Measurements from ENCODE around the gene EYA2. TPM values are rescaled to one million over a fixed set of nuclear protein-coding genes. Genes with fewer than 3 reads are reported as not detected.
"Not testable (repeated sequence)": the region's sequence is repeated elsewhere in the genome, so short reads cannot be mapped to it uniquely, and the experiment has no call there.

The EYA2 gene, protein sequence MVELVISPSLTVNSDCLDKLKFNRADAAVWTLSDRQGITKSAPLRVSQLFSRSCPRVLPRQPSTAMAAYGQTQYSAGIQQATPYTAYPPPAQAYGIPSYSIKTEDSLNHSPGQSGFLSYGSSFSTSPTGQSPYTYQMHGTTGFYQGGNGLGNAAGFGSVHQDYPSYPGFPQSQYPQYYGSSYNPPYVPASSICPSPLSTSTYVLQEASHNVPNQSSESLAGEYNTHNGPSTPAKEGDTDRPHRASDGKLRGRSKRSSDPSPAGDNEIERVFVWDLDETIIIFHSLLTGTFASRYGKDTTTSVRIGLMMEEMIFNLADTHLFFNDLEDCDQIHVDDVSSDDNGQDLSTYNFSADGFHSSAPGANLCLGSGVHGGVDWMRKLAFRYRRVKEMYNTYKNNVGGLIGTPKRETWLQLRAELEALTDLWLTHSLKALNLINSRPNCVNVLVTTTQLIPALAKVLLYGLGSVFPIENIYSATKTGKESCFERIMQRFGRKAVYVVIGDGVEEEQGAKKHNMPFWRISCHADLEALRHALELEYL
- polyA plus RNA-seq (ENCODE audit: insufficient read length in 3 of 3) = under 1 TPM; 0.49 to 0.83 (median 0.75) TPM

GRCh38 chr20:46894579-46894958, at the start of gene EYA2:
TSS of gene EYA2 (plus strand) at chr20:46894843. CDS start at chr20:46990011, 95,168 bp downstream.
- no peak for DNase-seq (ENCODE audit: low read depth in 3 of 3, low spot score in 2 of 3)

- DNase-seq (ENCODE audit: low read depth in 3 of 3, low spot score in 2 of 3) = no peak
Observed at GRCh38 chr20:46844965-46845364, 49.7 kb upstream of the EYA2 start.

GRCh38 chr20:46849269-46849668, 45.4 kb upstream of the EYA2 start:
- DNase-seq (ENCODE audit: low read depth in 3 of 3, low spot score in 2 of 3) = no peak

DNA sequence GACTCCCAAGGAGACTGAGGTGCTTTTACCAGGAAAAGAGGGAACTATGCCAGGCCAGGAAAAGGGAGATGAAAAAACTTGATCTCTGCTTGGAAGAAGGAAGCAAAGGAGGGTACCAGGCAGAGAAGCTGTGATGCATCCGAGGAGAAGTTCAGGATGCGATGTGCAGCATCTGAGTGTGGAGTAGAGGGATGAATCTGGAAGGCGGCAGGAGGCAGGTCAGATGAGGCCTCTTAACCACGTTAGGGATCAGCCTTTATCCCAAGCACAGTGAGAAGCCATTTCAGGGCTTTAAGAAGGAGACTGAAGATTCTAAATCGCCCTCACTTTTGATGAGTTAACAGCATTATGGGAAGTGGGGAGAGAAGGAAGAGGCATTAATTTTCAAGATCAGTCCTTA, 44.9 kb upstream of the EYA2 start:
- DNase-seq (ENCODE audit: low read depth in 3 of 3, low spot score in 2 of 3) = no peak

DNA sequence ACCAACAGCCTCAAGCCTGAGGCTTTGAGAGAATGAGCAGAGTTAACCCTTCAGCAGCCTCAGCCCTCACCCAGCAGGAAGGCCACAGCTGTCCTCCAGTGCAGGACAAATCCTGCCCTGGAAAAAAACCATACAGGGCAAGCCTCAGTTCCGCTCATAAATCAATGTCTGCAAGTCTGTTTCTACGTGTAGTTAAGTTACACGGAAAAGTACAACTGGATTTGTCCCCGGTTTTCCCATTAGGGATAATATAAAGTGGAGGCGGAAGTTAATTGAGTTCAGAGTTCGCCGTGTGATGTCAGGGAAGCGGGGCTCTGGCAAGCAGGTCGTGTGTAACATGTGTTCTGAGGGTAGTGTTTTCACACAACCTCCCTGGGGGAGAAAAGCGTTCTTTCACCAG, 44.2 kb upstream of the EYA2 start:
- peak; percentile 29 to 47 (median 42) for DNase-seq (ENCODE audit: low read depth in 3 of 3, low spot score in 2 of 3)

- no peak for DNase-seq (ENCODE audit: low read depth in 3 of 3, low spot score in 2 of 3)
Observed at GRCh38 chr20:46850896-46851295, 43.7 kb upstream of the EYA2 start.

DNA sequence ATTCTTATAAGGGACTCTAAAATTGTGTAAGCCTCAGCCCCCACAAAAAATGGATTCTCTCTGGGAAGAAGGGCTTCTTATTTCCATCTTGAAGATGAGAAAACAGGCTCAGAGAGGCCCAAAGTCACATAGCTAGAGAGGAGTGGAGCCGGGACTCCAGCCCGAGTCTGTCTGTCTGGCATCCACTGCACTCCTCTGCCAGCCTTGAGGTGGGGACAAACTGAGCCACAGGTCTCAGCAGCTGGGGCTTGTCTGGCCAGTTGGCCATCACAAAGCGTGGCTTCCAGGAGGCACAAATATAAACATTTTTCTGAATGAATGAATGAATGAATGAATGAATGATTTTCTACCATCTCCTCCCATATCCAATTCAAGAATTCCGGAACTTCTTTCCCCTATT, 42.9 kb upstream of the EYA2 start:
- no peak for DNase-seq (ENCODE audit: low read depth in 3 of 3, low spot score in 2 of 3)

DNA sequence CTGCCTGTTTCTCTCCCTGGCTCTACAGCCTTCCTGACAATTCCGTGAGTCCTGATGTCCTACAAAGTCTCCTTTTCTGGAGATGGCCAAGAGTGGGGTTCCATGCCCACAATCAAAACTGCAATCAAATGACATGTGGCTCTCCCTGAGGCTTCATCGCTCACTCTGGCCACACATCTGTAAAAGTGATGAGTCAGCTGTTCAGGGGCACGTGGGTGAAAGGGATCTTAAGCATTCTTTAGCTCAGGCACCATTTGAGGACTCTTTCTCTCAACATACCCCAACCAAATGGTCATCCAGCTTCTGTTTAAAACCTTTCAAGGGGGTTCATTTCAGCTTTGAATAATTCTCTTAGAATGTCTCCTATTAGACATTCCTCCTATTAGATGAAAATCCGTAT, 42.3 kb upstream of the EYA2 start:
- no peak for DNase-seq (ENCODE audit: low read depth in 3 of 3, low spot score in 2 of 3)

DNA sequence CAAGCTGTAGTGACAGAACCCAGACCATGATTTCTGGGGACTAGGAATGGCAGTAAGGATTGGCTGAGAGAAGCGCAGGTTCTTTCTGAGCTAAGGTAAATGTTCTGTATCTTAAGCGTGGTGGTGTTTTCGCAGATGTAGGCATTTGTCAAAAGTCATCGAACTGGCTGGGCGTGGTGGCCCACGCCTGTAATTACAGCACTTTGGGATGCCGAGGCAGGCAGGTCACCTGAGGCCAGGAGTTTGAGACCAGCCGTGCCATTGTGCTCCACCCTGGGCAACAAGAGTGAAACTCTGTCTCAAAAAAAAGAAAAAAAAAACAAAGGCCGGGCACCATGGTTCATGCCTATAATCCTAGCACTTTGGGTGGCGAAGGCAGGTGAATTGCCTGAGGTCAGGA, 40.7 kb upstream of the EYA2 start:
- DNase-seq (ENCODE audit: low read depth in 3 of 3, low spot score in 2 of 3) = no peak

- no peak for DNase-seq (ENCODE audit: low read depth in 3 of 3, low spot score in 2 of 3)
Observed at GRCh38 chr20:46857061-46857831, 37.4 kb upstream of the EYA2 start.

GRCh38 chr20:46865824-46866223, 28.8 kb upstream of the EYA2 start:
- DNase-seq (ENCODE audit: low read depth in 3 of 3, low spot score in 2 of 3) = no peak

DNA sequence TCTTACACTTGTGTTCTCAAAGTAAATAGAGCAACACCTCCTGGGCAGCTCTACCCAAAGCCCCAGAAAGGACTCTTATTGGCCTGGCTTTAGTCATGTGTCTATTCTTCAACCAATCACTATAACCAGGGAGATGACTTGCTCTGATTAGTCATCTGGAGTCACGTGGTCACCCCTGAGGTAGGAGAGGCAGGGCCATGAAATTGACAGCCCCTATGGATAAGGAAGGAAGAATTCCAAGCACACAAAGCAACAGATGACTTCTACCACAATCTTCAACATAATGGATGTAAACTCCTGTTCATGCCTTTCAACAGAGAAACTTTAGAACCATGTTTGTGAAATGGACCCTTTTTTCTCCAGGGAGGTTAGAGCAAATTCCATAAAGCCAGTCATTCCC, 24.6 kb upstream of the EYA2 start:
- DNase-seq (ENCODE audit: low read depth in 3 of 3, low spot score in 2 of 3) = no peak

DNA sequence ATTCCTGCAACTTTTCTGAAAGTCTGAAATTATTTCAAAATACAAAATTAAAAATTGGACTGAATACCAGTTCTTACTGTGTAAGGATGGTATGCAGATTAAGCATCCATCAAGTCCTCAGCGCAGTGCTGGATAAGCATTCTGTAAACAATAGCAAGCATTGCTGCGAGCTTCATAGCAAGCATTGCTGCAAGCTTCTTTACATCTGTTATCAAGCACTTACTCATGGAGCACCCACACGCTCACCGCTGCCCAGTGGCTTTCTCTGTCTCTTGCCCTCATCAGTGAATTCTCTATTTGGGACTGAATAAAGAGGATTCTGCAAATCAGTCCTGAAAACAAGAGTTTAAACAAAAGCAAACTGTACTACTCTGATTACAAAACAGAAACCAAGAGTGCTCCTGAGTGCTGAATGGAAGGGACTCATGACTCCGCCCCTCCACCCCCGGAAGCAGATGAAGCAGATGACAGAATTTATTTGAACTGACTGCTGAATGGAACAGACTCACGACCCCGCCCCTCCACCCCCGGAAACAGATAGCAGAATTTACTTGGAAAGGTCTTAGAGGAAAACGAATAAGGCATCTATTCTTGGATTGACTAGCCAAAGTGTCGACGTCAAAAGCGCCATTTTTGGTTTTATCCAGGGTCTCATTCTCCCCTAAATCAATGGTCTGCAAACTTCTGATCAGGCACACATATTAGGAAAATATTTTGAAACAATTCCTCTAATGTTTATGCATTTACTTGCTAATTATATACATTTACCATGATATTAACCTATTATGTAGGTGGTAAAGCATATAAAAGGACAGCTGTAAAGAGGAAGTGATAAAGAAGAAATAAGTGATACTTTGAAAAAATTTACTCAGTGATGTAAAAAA, 22.1 kb upstream of the EYA2 start:
- DNase-seq (ENCODE audit: low read depth in 3 of 3, low spot score in 2 of 3) = no peak

GRCh38 chr20:46875059-46875458, 19.6 kb upstream of the EYA2 start:
- DNase-seq (ENCODE audit: low read depth in 3 of 3, low spot score in 2 of 3) = no peak

DNA sequence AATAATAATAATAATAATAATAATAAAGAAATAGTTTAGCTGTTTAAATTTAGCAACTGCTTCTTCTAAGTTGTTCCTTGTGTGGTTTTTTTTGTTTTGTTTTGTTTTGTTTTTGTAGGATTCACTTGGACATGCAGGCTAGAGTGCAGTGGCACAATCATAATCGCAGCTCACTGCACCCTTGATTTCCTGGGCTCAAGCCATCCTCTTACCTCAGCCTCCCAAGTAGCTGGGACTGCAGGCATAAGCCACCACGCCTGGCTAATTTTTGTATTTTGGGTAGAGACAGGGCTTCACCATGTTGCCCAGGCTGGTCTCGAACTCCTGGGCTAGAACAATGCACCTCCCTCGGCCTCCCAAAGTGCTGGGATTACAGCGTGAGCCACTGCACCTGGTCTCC, 15.3 kb upstream of the EYA2 start:
- DNase-seq (ENCODE audit: low read depth in 3 of 3, low spot score in 2 of 3) = no peak

- not testable (repeated sequence) for DNase-seq (ENCODE audit: low read depth in 3 of 3, low spot score in 2 of 3)
Observed at GRCh38 chr20:46879963-46880362, 14.7 kb upstream of the EYA2 start.

- no peak for DNase-seq (ENCODE audit: low read depth in 3 of 3, low spot score in 2 of 3)
Observed at GRCh38 chr20:46883892-46884291, 10.8 kb upstream of the EYA2 start.

DNA sequence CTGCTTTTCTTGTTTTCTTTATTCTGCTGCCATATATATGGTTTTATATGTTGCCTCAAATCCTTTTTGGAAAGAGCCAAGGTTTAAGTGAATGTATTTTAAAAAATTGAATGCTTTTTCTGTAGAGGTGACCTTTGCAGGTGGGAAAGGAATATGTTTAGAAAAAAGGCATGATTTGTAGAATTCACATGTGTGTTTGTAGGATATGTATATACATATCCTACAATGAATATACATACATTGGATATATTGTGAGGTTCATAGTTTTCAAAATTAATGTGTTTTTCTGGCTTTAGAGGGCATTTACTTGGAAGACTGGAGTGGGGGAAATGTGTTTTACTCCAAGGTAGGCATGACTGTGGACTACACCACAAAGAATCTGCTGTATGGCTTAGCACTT, 4.0 kb upstream of the EYA2 start:
- no peak for DNase-seq (ENCODE audit: low read depth in 3 of 3, low spot score in 2 of 3)

GRCh38 chr20:46893051-46893450, 1.6 kb upstream of the EYA2 start:
- no peak for DNase-seq (ENCODE audit: low read depth in 3 of 3, low spot score in 2 of 3)

GRCh38 chr20:46893877-46894578, 615 bp upstream of the EYA2 start:
- no peak for DNase-seq (ENCODE audit: low read depth in 3 of 3, low spot score in 2 of 3)
